AG04450 (cell line): ENCODE data around the gene ADCY3. TPM values are rescaled to one million over a fixed set of nuclear protein-coding genes. Genes with fewer than 3 reads are reported as not detected.

Experiments used
- CTCF ChIA-PET: fragments of 300-600, 350-600 bp; formaldehyde crosslinking; extraction: SDS; loops from one replicate; lab custom pipeline; 2022; ENCODE audit warnings: antibody characterized with exemption, inconsistent platforms; lab: Charles Lee
- POLR2A ChIA-PET: fragments of 350-600 bp; formaldehyde crosslinking; extraction: SDS; loops from one replicate; lab custom pipeline; 2021; ENCODE audit warnings: antibody characterized with exemption, inconsistent platforms; lab: Yijun Ruan, JAX
- DNase-seq: peaks from one replicate; pipeline ENCODE4 v3.0.0-alpha.2; 2011; ENCODE audit warnings: low read depth, low spot score
- H3K27ac ChIP-seq: one replicate; pipeline ENCODE4 v1.5.1; 2012; ENCODE audit warnings: low read depth, low read length, control low read depth
- H3K27me3 ChIP-seq: one replicate; pipeline ENCODE4 v1.6.0; 2012; ENCODE audit warnings: low read length; ENCODE audit not compliant: control insufficient read depth, insufficient read depth
- H3K4me3 ChIP-seq: 2 replicates; pipeline ENCODE4 v1.5.1; 2011; ENCODE audit warnings: mild to moderate bottlenecking, low read depth, low read length, control low read depth
- H3K9me3 ChIP-seq: 2 replicates; pipeline ENCODE4 v1.5.1; 2012; ENCODE audit warnings: low read length; ENCODE audit not compliant: control insufficient read depth, insufficient read depth
- polyA plus RNA-seq: library from polyadenylated mRNA; depleted of rRNA; stranded (reverse); fragments of >200 nt; gene quantifications from 2 replicates; pipeline ENCODE4 v1.2.3, GENCODE V29; 2011
- TF ChIP-seq, protein P1 (sequence below): IDR thresholded peaks from 2 replicates; pipeline ENCODE4 v1.5.1; 2011; ENCODE audit warnings: low read depth, low read length, control low read depth, inconsistent platforms

Gene ADCY3
- polyA plus RNA-seq, 1 experiment: 29.6 TPM

DNA sequence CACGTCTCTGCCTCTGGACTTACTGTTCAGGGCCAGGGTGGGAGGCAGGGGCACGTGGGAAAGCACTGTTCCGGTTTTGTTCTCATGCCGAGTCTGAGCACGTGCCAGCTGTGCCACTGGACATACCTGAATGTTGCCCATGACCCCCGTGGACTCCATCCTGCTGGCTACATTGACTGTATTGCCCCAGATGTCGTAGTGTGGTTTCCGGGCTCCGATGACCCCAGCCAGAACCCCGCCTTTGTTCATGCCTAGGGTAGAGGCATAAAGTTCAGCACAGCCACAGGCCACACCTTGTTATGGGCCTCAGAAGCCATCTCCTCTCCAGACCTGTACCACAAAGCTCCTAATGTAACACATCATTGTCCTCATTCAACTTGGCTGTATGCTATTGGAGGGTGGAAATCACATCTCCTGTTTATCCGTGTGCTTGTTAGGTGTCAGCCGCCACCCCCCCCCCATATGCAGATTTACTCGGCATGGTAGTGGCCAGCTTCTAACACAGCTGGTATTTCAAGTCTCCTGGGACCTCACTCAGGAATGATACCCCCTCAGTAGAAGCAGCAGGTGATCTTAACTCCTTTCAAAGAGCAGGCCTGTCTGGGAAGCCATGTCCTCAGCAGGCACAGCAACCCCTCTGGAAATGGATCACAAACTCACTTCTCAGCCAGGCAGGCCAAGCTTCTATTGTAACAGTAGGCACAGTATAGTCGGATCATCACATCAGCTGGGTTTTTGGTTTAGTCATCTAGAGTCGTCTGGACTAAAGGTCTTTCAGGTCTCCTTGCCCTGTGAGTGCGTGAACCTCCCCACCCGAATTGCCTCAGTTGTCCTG lies 99.2 kb downstream of the ADCY3 start:
- ChIA-PET CTCF (interaction anchor here (0.7 to 1.1 kb wide), 2 partner anchors 8 to 427 kb away, joined by 3 to 4 read pairs; no protein-coding TSS in a partner anchor), POLR2A (no interaction called here)
- H3K27ac ChIP-seq: no peak overlapping the region
- TF ChIP-seq, protein P1, sequence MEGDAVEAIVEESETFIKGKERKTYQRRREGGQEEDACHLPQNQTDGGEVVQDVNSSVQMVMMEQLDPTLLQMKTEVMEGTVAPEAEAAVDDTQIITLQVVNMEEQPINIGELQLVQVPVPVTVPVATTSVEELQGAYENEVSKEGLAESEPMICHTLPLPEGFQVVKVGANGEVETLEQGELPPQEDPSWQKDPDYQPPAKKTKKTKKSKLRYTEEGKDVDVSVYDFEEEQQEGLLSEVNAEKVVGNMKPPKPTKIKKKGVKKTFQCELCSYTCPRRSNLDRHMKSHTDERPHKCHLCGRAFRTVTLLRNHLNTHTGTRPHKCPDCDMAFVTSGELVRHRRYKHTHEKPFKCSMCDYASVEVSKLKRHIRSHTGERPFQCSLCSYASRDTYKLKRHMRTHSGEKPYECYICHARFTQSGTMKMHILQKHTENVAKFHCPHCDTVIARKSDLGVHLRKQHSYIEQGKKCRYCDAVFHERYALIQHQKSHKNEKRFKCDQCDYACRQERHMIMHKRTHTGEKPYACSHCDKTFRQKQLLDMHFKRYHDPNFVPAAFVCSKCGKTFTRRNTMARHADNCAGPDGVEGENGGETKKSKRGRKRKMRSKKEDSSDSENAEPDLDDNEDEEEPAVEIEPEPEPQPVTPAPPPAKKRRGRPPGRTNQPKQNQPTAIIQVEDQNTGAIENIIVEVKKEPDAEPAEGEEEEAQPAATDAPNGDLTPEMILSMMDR: no peak
- DNase-seq: no peak
- H3K9me3 ChIP-seq: no peaks in the 10 kb centered on the region
- no peak overlapping the region for H3K4me3 ChIP-seq
- no peaks in the 10 kb centered on the region for H3K27me3 ChIP-seq

DNA sequence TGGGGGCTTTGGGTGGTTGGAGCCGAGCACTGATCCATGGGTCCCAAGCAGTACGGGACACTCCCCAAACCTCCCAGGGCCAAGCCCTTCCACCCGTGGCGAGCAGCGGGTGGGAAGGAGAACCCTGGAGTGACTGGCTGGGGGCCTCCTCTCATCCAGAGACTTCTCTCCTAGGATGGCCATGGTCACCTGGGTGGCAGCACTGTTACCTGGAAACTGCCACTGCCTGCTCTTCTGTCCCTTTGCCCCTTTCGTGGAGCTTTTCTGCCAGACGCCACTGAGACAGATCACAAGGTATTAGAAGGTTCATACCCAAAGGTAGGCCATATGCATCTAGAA lies 99.9 kb downstream of the ADCY3 start:
- ChIA-PET CTCF (interaction anchor here (1.1 kb wide), 2 partner anchors 8 to 30 kb away, joined by 4 read pairs; no protein-coding TSS in a partner anchor), POLR2A (no interaction called here)
- DNase-seq: no peak
- Histone ChIP-seq H3K9me3 (no peaks in the 10 kb centered on the region), H3K27ac (no peak overlapping the region), H3K4me3 (no peak overlapping the region), H3K27me3 (no peaks in the 10 kb centered on the region)
- TF ChIP-seq, protein P1: no peak

DNA sequence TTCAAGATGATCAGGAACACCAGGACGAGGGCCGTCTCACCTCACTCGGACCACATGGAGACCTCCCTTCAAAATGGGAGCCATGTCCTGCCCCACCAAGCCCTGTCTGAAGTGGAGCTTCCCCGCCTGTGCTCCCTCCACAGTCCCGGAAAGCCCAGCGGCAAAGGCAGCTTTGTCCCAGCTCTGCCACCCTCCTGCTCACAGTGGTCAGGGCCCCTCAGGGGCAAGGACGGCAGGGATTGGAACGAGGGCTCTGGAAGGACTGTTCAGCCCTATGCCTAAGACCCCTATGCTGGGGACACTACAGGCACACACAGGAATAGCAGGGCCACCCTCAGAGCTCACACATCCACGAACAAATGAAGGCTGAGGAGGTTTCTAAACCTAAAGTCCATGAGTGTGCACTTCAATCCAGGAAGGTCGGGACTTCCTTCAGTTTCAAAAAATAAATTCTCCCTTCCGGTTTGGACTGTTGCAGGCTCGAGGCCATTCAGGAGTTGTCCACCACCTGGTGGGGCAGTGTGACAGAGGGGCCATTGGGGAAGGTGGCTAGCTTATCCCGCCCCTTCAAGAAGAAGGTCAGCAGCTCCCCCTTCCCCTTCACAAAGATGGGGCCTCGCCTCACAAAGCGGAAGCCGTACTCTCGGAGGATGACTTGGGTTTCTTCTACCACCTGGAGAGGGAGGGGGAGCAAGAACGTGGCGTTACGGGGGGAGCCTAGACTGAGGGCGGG lies 100.4 kb downstream of the ADCY3 start:
- H3K27ac ChIP-seq: no peak overlapping the region
- DNase-seq: no peak
- no peaks in the 10 kb centered on the region for H3K27me3 ChIP-seq
- POLR2A ChIA-PET: interaction anchor here (0.9 kb wide), 1 partner anchor 27 kb away, joined by 3 read pairs; the partner anchor contains the start of genes CENPO and PTRHD1
- no peak overlapping the region for H3K4me3 ChIP-seq
- TF ChIP-seq, protein P1: no peak
- CTCF ChIA-PET: interaction anchor here (0.6 to 2.6 kb wide), 6 partner anchors 8 to 409 kb away, joined by 3 to 10 read pairs (median 4); no protein-coding TSS in a partner anchor
- no peaks in the 10 kb centered on the region for H3K9me3 ChIP-seq

DNA sequence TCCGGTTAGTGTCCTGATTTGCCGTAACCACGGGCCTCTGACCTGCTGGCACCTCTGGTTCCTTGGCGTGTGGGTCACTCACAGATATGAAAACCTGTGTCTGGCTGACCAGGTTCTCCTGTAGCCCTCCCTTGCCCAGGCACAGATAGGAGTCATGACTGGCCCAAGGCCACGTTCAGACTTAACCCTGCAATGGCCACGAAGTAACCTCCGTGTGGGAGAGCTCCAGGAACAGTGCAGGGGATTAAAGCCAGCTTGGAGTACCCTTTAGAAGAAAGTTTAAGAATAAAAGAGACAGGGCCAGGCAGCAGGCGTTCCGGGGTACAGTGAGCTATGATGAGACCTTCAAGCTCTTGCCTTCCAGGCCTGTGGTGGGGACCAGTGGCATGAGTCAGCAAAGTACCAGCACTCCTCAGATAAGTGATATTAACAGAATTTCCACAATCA lies 101.3 kb downstream of the ADCY3 start:
- no peak for DNase-seq
- CTCF ChIA-PET: interaction anchor here (0.6 to 2.6 kb wide), 6 partner anchors 9 to 409 kb away, joined by 3 to 10 read pairs (median 4); partner anchors contain the start of genes CENPO and PTRHD1
- POLR2A ChIA-PET: interaction anchor here (0.6 to 0.9 kb wide), 2 partner anchors 26 to 506 kb away, joined by 3 read pairs; partner anchors contain the start of genes CENPO and PTRHD1
- Histone ChIP-seq H3K27ac (no peak overlapping the region), H3K27me3 (no peaks in the 10 kb centered on the region), H3K4me3 (no peak overlapping the region), H3K9me3 (no peaks in the 10 kb centered on the region)
- TF ChIP-seq, protein P1: no peak
